ENCODE results near the gene VENTX. TPM values are rescaled to one million over a fixed set of nuclear protein-coding genes. Genes with fewer than 3 reads are reported as not detected.

The VENTX gene
- total RNA-seq, 1 experiment from 2014 or later, result not detected

- Histone ChIP-seq H4K20me1 (ENCODE audit: insufficient read depth) (no peaks in the 10 kb centered on the region), H3K36me3 (ENCODE audit: control insufficient read depth in 1 of 2, insufficient read depth in 2 of 2, low read length in 2 of 2) (no peaks in the 10 kb centered on the region), H3K4me2 (ENCODE audit: low read length) (no peak overlapping the region), H3K4me3 (replicated peaks in 1 of 2; ENCODE audit: low read depth in 1 of 2, low read length in 2 of 2) (no peak overlapping the region), H3K9me3 (ENCODE audit: control insufficient read depth in 1 of 2, insufficient read depth in 1 of 2, low read depth in 1 of 2, low read length in 2 of 2) (no peaks in the 10 kb centered on the region), H3K27me3 (ENCODE audit: insufficient read depth, low read length) (no peaks in the 10 kb centered on the region), H3K9ac (ENCODE audit: low read length) (no peak overlapping the region), H3K9me2 (ENCODE audit: insufficient read depth) (no peaks in the 10 kb centered on the region), H3K4me1 (ENCODE audit: control insufficient read depth in 1 of 2, insufficient read depth in 2 of 2, low read length in 2 of 2) (peaks cover 4% of the 10 kb centered on the region in 2 experiments), H3K27ac (ENCODE audit: low read depth, low read length) (no peak overlapping the region), H2AFZ (ENCODE audit: low read depth, low read length, poor library complexity, severe bottlenecking) (no peak overlapping the region), H3K79me2 (ENCODE audit: insufficient read depth, low read length) (no peaks in the 10 kb centered on the region)
- BruUV-seq (replicated peaks), result no TSS peak
- RAD21 ChIA-PET (ENCODE audit: low non-redundant PET in 1 of 2, low total read pairs in 2 of 2, uncharacterized antibody in 2 of 2, unreplicated experiment in 2 of 2), result no interaction called here
- DNase-seq (ENCODE audit: low read depth, low spot score) (no peak), ATAC-seq (no peak)
- TF ChIP-seq ATF3 (IDR thresholded peaks at IDR 0.05) (no peak), CBX3 (IDR thresholded peaks at IDR 0.05; ENCODE audit: low read depth) (no peak), JUND (IDR thresholded peaks at IDR 0.05) (no peak), FOSL1 (IDR thresholded peaks at IDR 0.05; ENCODE audit: low read depth) (no peak)
- CTCF ChIA-PET, result no interaction called here
- intact Hi-C loops (cut with micrococcal nuclease), result loop anchor here (10.0 kb wide), 1 partner anchor 347 kb away; no protein-coding TSS in a partner anchor
- POLR2A ChIA-PET, result no interaction called here
Measured at GRCh38 chr10:133252223-133252552, 14.5 kb downstream of the VENTX start.

- Histone ChIP-seq H3K27me3 (ENCODE audit: insufficient read depth, low read length) (no peaks in the 10 kb centered on the region), H3K4me1 (ENCODE audit: control insufficient read depth in 1 of 2, insufficient read depth in 2 of 2, low read length in 2 of 2) (peaks cover 14 to 17% of the 10 kb centered on the region in 2 experiments), H3K9ac (ENCODE audit: low read length) (no peak overlapping the region), H3K27ac (ENCODE audit: low read depth, low read length) (no peak overlapping the region), H2AFZ (ENCODE audit: low read depth, low read length, poor library complexity, severe bottlenecking) (no peak overlapping the region), H3K4me3 (replicated peaks in 1 of 2; ENCODE audit: low read depth in 1 of 2, low read length in 2 of 2) (no peak overlapping the region), H3K36me3 (ENCODE audit: control insufficient read depth in 1 of 2, insufficient read depth in 2 of 2, low read length in 2 of 2) (no peaks in the 10 kb centered on the region), H4K20me1 (ENCODE audit: insufficient read depth) (no peaks in the 10 kb centered on the region), H3K79me2 (ENCODE audit: insufficient read depth, low read length) (no peaks in the 10 kb centered on the region), H3K9me3 (ENCODE audit: control insufficient read depth in 1 of 2, insufficient read depth in 1 of 2, low read depth in 1 of 2, low read length in 2 of 2) (no peaks in the 10 kb centered on the region), H3K9me2 (ENCODE audit: insufficient read depth) (no peaks in the 10 kb centered on the region), H3K4me2 (ENCODE audit: low read length) (no peak overlapping the region)
- no peak for TF ChIP-seq POLR2AphosphoS5 (IDR thresholded peaks at IDR 0.05; ENCODE audit: low read depth, low read length)
- no peak for TF ChIP-seq EZH2phosphoT487 (IDR thresholded peaks at IDR 0.05; ENCODE audit: borderline replicate concordance)
- TF ChIP-seq CTCF (IDR thresholded peaks at IDR 0.05 in 2 of 3, conservative IDR thresholded peaks at IDR 0.05 in 1 of 3; ENCODE audit: borderline replicate concordance in 1 of 3, insufficient read depth in 1 of 3, low read depth in 2 of 3, low read length in 2 of 3), result no peak
- TF ChIP-seq SP1 (IDR thresholded peaks at IDR 0.05; ENCODE audit: low read depth), result no peak
- DNase-seq (ENCODE audit: low read depth, low spot score), result no peak
- POLR2A ChIA-PET, result no interaction called here
- intact Hi-C loops (cut with micrococcal nuclease), result loop anchor here (10.0 kb wide), 1 partner anchor 349 kb away; no protein-coding TSS in a partner anchor
- no TSS peak for BruUV-seq (replicated peaks)
- CTCF ChIA-PET, result no interaction called here
- RAD21 ChIA-PET (ENCODE audit: low non-redundant PET in 1 of 2, low total read pairs in 2 of 2, uncharacterized antibody in 2 of 2, unreplicated experiment in 2 of 2), result no interaction called here
- ATAC-seq, result no peak
Measured at GRCh38 chr10:133253361-133253955, 15.8 kb downstream of the VENTX start.

Data from HCT116 (cell line).